HEK293 (cell line): ENCODE data around the gene BIRC5.

Experiments
- CTCF ChIA-PET: fragments of 350-600 bp; formaldehyde crosslinking; extraction: SDS; loops from one replicate; lab custom pipeline; 2021; ENCODE audit warnings: antibody characterized with exemption; lab: Yijun Ruan, JAX
- POLR2A ChIA-PET: fragments of 300-600 bp; formaldehyde crosslinking; extraction: SDS; loops from one replicate; lab custom pipeline; 2020; ENCODE audit warnings: antibody characterized with exemption, inconsistent platforms; lab: Yijun Ruan, JAX
- H3K27ac ChIP-seq: fragments of 200-500 bp; sonication (Bioruptor generic); 2 replicates; pipeline ENCODE4 v1.5.1; 2014; ENCODE audit warnings: low read depth, low read length, control low read depth, inconsistent platforms; ENCODE audit errors: extremely low read depth
- H3K36me3 ChIP-seq, 2 experiments: fragments of 200-500 bp in 1 of 2; sonication (Bioruptor generic) in 1 of 2; 1 replicate in 1 of 2; 2 replicates in 1 of 2; pipeline ENCODE4 v1.5.1; 2014 to 2017; ENCODE audit warnings: inconsistent platforms in 2 of 2, low read length in 2 of 2; ENCODE audit not compliant: control insufficient read depth in 2 of 2, insufficient read depth in 1 of 2
- H3K4me1 ChIP-seq: fragments of 200-500 bp; sonication (Bioruptor generic); 2 replicates; pipeline ENCODE4 v1.5.1; 2014; ENCODE audit warnings: mild to moderate bottlenecking, low read length, inconsistent platforms; ENCODE audit not compliant: control insufficient read depth, insufficient read depth
- H3K4me3 ChIP-seq: 2 replicates; pipeline ENCODE4 v1.5.1; 2011; ENCODE audit warnings: low read depth, mild to moderate bottlenecking, control low read depth, low read length, moderate library complexity
- H3K9me3 ChIP-seq: fragments of 200-500 bp; sonication (Bioruptor generic); 2 replicates; pipeline ENCODE4 v1.5.1; 2014; ENCODE audit warnings: low read depth, low read length, inconsistent platforms; ENCODE audit not compliant: control insufficient read depth, insufficient read depth
- BCL11A ChIP-seq: fragments of 450-650 bp; formaldehyde crosslinking; IDR thresholded peaks from 2 replicates; pipeline ENCODE4 v1.5.1; 2016; ENCODE audit warnings: low read depth, missing biosample characterization, missing genetic modification characterization
- KLF10 ChIP-seq: fragments of 450-650 bp; IDR thresholded peaks from 2 replicates; pipeline ENCODE4 v1.5.1; 2018; ENCODE audit warnings: missing biosample characterization, mild to moderate bottlenecking, missing genetic modification characterization
- SALL2 ChIP-seq: fragments of 450-650 bp; formaldehyde crosslinking; IDR thresholded peaks from 2 replicates; pipeline ENCODE4 v1.5.0; 2017; ENCODE audit warnings: missing biosample characterization, mild to moderate bottlenecking, missing genetic modification characterization, borderline replicate concordance
- SCRT2 ChIP-seq: fragments of 450-650 bp; formaldehyde crosslinking; IDR thresholded peaks from 2 replicates; pipeline ENCODE4 v1.5.1; 2016; ENCODE audit warnings: missing biosample characterization, missing genetic modification characterization
- ZBTB1 ChIP-seq: fragments of 450-650 bp; formaldehyde crosslinking; IDR thresholded peaks from 2 replicates; pipeline ENCODE4 v1.5.1; 2016; ENCODE audit warnings: missing biosample characterization, missing genetic modification characterization
- ZBTB17 ChIP-seq: fragments of 450-650 bp; formaldehyde crosslinking; IDR thresholded peaks from 2 replicates; pipeline ENCODE4 v1.5.1; 2016; ENCODE audit warnings: missing biosample characterization, missing genetic modification characterization
- ZNF121 ChIP-seq: fragments of 450-650 bp; formaldehyde crosslinking; IDR thresholded peaks from 2 replicates; pipeline ENCODE4 v1.5.1; 2016; ENCODE audit warnings: missing biosample characterization, missing genetic modification characterization
- ZNF26 ChIP-seq: fragments of 450-650 bp; formaldehyde crosslinking; IDR thresholded peaks from 2 replicates; pipeline ENCODE4 v1.5.1; 2016; ENCODE audit warnings: missing biosample characterization, missing genetic modification characterization
- ZNF292 ChIP-seq: fragments of 450-650 bp; formaldehyde crosslinking; IDR thresholded peaks from 2 replicates; pipeline ENCODE4 v1.5.1; 2016; ENCODE audit warnings: low read depth, missing biosample characterization, missing genetic modification characterization, borderline replicate concordance
- ZNF335 ChIP-seq: fragments of 450-650 bp; formaldehyde crosslinking; conservative IDR thresholded peaks from 2 replicates; pipeline ENCODE4 v1.5.1; 2016; ENCODE audit warnings: missing biosample characterization, missing genetic modification characterization
- ZNF398 ChIP-seq: fragments of 450-650 bp; formaldehyde crosslinking; IDR thresholded peaks from 2 replicates; pipeline ENCODE4 v1.5.1; 2017; ENCODE audit warnings: missing biosample characterization, missing genetic modification characterization
- ZNF701 ChIP-seq: fragments of 450-650 bp; formaldehyde crosslinking; IDR thresholded peaks from 2 replicates; pipeline ENCODE4 v1.5.1; 2016; ENCODE audit warnings: missing biosample characterization, missing genetic modification characterization
- ZNF707 ChIP-seq: fragments of 450-650 bp; formaldehyde crosslinking; IDR thresholded peaks from 2 replicates; pipeline ENCODE4 v1.5.1; 2016; ENCODE audit warnings: missing biosample characterization, missing genetic modification characterization
- ZNF776 ChIP-seq: fragments of 450-650 bp; formaldehyde crosslinking; IDR thresholded peaks from 2 replicates; pipeline ENCODE4 v1.5.0; 2017; ENCODE audit warnings: missing biosample characterization, missing genetic modification characterization, borderline replicate concordance
- ZNF785 ChIP-seq: fragments of 450-650 bp; formaldehyde crosslinking; IDR thresholded peaks from 2 replicates; pipeline ENCODE4 v1.5.1; 2016; ENCODE audit warnings: missing biosample characterization, missing genetic modification characterization
- ZXDB ChIP-seq: fragments of 450-650 bp; formaldehyde crosslinking; IDR thresholded peaks from 2 replicates; pipeline ENCODE4 v1.5.1; 2016; ENCODE audit warnings: missing biosample characterization, missing genetic modification characterization
- TF ChIP-seq, protein P1 (sequence below): fragments of 450-650 bp; formaldehyde crosslinking; IDR thresholded peaks from 2 replicates; pipeline ENCODE4 v1.5.1; 2016; ENCODE audit warnings: missing biosample characterization, missing genetic modification characterization
- TF ChIP-seq, protein P2 (sequence below): fragments of 450-650 bp; formaldehyde crosslinking; optimal IDR thresholded peaks from 2 replicates; pipeline ENCODE3; 2016; ENCODE audit warnings: missing biosample characterization, mild to moderate bottlenecking, missing genetic modification characterization
- TF ChIP-seq, protein P3 (sequence below): fragments of 450-650 bp; formaldehyde crosslinking; IDR thresholded peaks from 2 replicates; pipeline ENCODE4 v1.5.1; 2016; ENCODE audit warnings: missing biosample characterization, missing genetic modification characterization

The BIRC5 gene

GRCh38 chr17:78184868-78185267, 29.2 kb upstream of the BIRC5 start:
- CTCF ChIA-PET = interaction anchor here (2.4 to 7.8 kb wide), 3 partner anchors 10 to 72 kb away, joined by 13 to 94 read pairs (median 16); no protein-coding TSS in a partner anchor
- TF ChIP-seq ZBTB1 (tag by site-specific recombination) = no peak
- no peak for TF ChIP-seq ZNF26 (tag by site-specific recombination)
- no peak for TF ChIP-seq KLF10 (tag by site-specific recombination)
- TF ChIP-seq, protein P1, sequence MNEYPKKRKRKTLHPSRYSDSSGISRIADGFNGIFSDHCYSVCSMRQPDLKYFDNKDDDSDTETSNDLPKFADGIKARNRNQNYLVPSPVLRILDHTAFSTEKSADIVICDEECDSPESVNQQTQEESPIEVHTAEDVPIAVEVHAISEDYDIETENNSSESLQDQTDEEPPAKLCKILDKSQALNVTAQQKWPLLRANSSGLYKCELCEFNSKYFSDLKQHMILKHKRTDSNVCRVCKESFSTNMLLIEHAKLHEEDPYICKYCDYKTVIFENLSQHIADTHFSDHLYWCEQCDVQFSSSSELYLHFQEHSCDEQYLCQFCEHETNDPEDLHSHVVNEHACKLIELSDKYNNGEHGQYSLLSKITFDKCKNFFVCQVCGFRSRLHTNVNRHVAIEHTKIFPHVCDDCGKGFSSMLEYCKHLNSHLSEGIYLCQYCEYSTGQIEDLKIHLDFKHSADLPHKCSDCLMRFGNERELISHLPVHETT (tag by site-specific recombination) = no peak
- H3K9me3 ChIP-seq = no peaks in the 10 kb centered on the region
- H3K4me1 ChIP-seq = peaks cover 2% of the 10 kb centered on the region
- H3K27ac ChIP-seq = no peak overlapping the region
- H3K36me3 ChIP-seq = peaks cover 28 to 55% of the 10 kb centered on the region in 2 experiments
- H3K4me3 ChIP-seq = no peak overlapping the region
- POLR2A ChIA-PET = interaction anchor here (0.8 to 2.0 kb wide), 4 partner anchors 12 to 66 kb away, joined by 3 to 8 read pairs (median 4); no protein-coding TSS in a partner anchor

GRCh38 chr17:78185981-78186691, 27.9 kb upstream of the BIRC5 start:
- H3K4me1 ChIP-seq = peaks cover 2% of the 10 kb centered on the region
- H3K9me3 ChIP-seq = no peaks in the 10 kb centered on the region
- H3K27ac ChIP-seq = no peak overlapping the region
- peaks cover 18 to 53% of the 10 kb centered on the region in 2 experiments; a peak in 2 of 3 replicates for H3K36me3 ChIP-seq
- TF ChIP-seq ZNF292 (tag by site-specific recombination) = no peak
- TF ChIP-seq SCRT2 (tag by site-specific recombination) = no peak
- TF ChIP-seq ZNF121 = peak; percentile 99
- TF ChIP-seq SALL2 (tag by site-specific recombination) = no peak
- H3K4me3 ChIP-seq = peak overlapping the region; percentile 48
- ChIA-PET CTCF (interaction anchor here (0.6 to 7.8 kb wide), 23 partner anchors 11 to 1268 kb away, joined by 3 to 94 read pairs (median 4); no protein-coding TSS in a partner anchor), POLR2A (interaction anchor here (0.6 to 3.2 kb wide), 33 partner anchors 11 to 889 kb away, joined by 3 to 48 read pairs (median 6); partner anchors contain the start of genes BIRC5, ENGASE, SYNGR2 and TNRC6C)

- H3K9me3 ChIP-seq = no peaks in the 10 kb centered on the region
- ChIA-PET CTCF (interaction anchor here (0.6 to 7.8 kb wide), 26 partner anchors 12 to 1269 kb away, joined by 3 to 94 read pairs (median 4); no protein-coding TSS in a partner anchor), POLR2A (interaction anchor here (0.6 to 3.2 kb wide), 36 partner anchors 9 to 888 kb away, joined by 3 to 48 read pairs (median 6); partner anchors contain the start of genes BIRC5, ENGASE, SYNGR2 and TNRC6C)
- TF ChIP-seq ZNF701 (tag by site-specific recombination) (no peak), ZNF785 (tag by site-specific recombination) (0 out of 2 replicates have a peak, but pooled peaks have one; percentile 67), ZNF707 (no peak), ZNF776 (tag by site-specific recombination) (no peak), ZNF121 (no peak), ZXDB (peak; percentile 90), ZNF335 (tag by site-specific recombination) (peak; percentile 95), ZNF398 (tag by site-specific recombination) (peak; percentile 75), ZBTB17 (tag by site-specific recombination) (peak; percentile 48; the same call in 1 of the 2 replicates), BCL11A (tag by site-specific recombination) (peak; percentile 89)
- TF ChIP-seq, protein P2, sequence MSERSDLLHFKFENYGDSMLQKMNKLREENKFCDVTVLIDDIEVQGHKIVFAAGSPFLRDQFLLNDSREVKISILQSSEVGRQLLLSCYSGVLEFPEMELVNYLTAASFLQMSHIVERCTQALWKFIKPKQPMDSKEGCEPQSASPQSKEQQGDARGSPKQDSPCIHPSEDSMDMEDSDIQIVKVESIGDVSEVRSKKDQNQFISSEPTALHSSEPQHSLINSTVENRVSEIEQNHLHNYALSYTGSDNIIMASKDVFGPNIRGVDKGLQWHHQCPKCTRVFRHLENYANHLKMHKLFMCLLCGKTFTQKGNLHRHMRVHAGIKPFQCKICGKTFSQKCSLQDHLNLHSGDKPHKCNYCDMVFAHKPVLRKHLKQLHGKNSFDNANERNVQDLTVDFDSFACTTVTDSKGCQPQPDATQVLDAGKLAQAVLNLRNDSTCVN (tag by site-specific recombination) = peak; percentile 72
- TF ChIP-seq, protein P3, sequence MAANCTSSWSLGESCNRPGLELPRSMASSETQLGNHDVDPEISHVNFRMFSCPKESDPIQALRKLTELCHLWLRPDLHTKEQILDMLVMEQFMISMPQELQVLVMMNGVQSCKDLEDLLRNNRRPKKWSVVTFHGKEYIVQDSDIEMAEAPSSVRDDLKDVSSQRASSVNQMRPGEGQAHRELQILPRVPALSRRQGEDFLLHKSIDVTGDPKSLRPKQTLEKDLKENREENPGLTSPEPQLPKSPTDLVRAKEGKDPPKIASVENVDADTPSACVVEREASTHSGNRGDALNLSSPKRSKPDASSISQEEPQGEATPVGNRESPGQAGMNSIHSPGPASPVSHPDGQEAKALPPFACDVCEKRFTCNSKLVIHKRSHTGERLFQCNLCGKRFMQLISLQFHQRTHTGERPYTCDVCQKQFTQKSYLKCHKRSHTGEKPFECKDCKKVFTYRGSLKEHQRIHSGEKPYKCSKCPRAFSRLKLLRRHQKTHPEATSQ = peak; percentile 56; the same call in 1 of the 2 replicates
Observed at GRCh38 chr17:78186692-78187595, 27.1 kb upstream of the BIRC5 start, which contains the start of the genes AFMID and TK1. AFMID (plus strand) TSS chr17:78187362; CDS start chr17:78187371, 9 bp downstream. TK1 (minus strand) TSS chr17:78187052; CDS start chr17:78186994, 58 bp downstream.

More at GRCh38 chr17:78186692-78187595, 27.1 kb upstream of the BIRC5 start, which contains the start of the genes AFMID and TK1:
- H3K36me3 ChIP-seq = peaks cover 14 to 53% of the 10 kb centered on the region in 2 experiments; a peak in 2 of 3 replicates
- peak within 1 kb of the TSS; percentile 72 for H3K27ac ChIP-seq
- H3K4me1 ChIP-seq = peaks cover 2% of the 10 kb centered on the region
- H3K4me3 ChIP-seq = peak within 1 kb of the TSS; percentile 53
